GM12865 (cell line): ENCODE measurements around the gene C17orf107.
"Not testable (repeated sequence)": the region's sequence is repeated elsewhere in the genome, so short reads cannot be mapped to it uniquely, and the experiment has no call there.

Source experiments
- DNase-seq: peaks from one replicate; pipeline ENCODE4 v3.0.0; 2010; ENCODE audit warnings: low read depth
- H3K4me3 ChIP-seq: 2 replicates; pipeline ENCODE4 v1.5.1; 2011; ENCODE audit warnings: mild to moderate bottlenecking, low read depth, low read length, control low read depth
- CTCF ChIP-seq: IDR thresholded peaks from 2 replicates; pipeline ENCODE4 v1.5.1; 2011; ENCODE audit warnings: low read length, control low read depth, low read depth, inconsistent platforms; ENCODE audit not compliant: insufficient read depth; ENCODE audit errors: missing control alignments

C17orf107 gene

GRCh38 chr17:4856271-4856936 lies 42.9 kb upstream of the C17orf107 start:
- TF ChIP-seq CTCF: no peak
- no peak for DNase-seq
- H3K4me3 ChIP-seq: no peak overlapping the region

DNA sequence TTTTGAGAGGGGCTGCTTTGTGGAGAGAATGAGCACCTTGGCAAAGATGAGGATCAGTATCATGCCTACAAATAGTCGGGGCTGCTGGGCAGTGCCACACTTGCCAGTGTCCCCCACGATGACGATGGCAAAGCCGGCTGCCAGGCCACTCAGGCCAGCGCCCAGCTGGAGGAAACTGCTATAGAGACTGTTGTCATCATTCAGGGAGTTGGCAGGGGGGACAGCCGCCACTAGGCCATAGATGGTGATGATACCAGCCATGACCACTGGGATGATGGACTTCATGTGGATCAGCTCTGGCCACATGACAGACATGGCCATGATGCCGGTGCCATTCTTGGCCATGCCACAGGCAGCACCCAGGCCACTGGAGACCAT lies 42.4 kb upstream of the C17orf107 start:
- no peak for DNase-seq
- H3K4me3 ChIP-seq: no peak overlapping the region
- TF ChIP-seq CTCF: no peak

DNA sequence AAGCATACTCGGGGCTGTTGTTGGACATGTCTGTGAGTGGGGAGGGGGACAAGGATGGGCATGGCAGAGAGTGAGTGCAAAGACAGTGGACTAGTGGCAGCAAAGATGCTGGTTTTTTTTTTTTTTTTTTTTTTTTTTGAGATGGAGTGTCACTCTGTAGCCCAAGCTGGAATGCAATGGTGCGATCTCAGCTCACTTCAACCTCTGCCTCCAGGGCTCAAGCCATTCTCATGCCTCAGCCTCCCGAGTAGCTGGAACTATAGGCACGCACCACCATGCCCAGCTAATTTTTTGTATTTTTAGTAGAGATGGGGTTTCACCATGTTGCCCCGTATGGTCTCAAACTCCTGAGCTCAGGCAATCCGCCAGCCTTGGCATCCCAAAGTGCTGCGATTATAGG lies 42.0 kb upstream of the C17orf107 start:
- not testable (repeated sequence) for DNase-seq, H3K4me3 ChIP-seq

GRCh38 chr17:4858068-4858881 lies 41.1 kb upstream of the C17orf107 start:
- no peak for TF ChIP-seq CTCF
- DNase-seq: no peak
- H3K4me3 ChIP-seq: no peak overlapping the region

DNA sequence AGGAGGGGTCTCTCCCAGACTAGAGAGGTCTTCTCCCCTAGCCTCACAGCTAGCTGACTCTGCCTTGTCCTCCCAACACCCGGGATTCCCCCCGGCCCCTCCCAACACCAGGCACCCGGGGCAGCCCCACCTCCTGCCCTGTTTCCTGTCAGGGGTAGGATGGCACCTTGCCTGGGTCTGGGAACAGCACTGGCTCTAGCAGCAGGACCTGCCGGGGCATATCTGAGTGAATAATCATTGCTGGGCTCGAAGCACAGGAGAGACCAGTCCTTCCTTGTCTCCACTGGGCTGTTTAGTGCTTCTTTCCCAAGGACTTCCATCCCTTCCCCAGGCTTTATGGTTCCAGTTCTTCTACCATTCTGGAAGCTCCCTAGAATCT lies 40.5 kb upstream of the C17orf107 start:
- no peak overlapping the region for H3K4me3 ChIP-seq
- no peak for TF ChIP-seq CTCF
- DNase-seq: no peak

DNA sequence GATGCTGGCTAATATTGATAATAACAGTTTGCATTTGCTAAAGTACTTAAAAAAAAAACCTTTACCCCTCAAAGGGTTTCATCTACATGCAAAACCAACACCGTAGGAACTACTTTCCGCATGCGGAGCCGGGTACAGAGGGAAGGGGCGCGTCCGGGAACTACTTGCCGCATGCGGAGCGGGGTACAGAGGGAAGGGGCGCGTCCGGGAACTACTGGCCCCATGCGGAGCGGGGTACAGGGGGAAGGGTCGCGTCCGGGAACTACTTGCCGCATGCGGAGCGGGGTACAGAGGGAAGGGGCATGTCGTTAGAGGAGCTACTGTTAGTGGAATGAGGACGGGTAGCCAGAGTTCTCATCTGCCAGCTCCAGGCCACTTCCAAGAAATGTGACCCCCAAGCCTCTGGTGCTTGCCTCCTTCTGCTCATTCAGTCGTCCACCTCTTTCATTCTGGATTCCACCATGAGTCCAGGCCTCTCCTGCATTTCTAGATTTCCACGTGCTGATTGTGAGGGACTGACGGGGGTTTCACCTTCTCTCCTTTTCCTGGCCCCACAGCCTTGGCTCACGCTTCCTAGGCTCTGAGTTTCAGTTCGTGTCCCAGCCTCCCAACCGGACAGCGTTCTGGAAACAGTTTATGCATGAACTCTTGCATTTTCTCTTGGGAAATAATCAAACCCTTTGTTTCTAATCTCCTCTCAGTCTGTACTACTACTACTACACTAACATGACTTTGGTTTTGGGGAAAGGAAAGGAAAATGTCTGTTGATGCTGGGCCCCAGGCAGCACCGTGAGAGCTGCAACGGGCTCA lies 39.3 kb upstream of the C17orf107 start:
- no peak for TF ChIP-seq CTCF
- no peak overlapping the region for H3K4me3 ChIP-seq
- DNase-seq: no peak

GRCh38 chr17:4860651-4861050 lies 38.7 kb upstream of the C17orf107 start:
- H3K4me3 ChIP-seq: no peak overlapping the region
- DNase-seq: no peak
- TF ChIP-seq CTCF: no peak
